Measurements from ENCODE around the gene FICD. TPM values are rescaled to one million over a fixed set of nuclear protein-coding genes. Genes with fewer than 3 reads are reported as not detected.
"Not testable (repeated sequence)": the region's sequence is repeated elsewhere in the genome, so short reads cannot be mapped to it uniquely, and the experiment has no call there.

The FICD gene
- polyA plus RNA-seq, 3 donors, result 1.3 to 6.3 (median 3.1) TPM

DNA sequence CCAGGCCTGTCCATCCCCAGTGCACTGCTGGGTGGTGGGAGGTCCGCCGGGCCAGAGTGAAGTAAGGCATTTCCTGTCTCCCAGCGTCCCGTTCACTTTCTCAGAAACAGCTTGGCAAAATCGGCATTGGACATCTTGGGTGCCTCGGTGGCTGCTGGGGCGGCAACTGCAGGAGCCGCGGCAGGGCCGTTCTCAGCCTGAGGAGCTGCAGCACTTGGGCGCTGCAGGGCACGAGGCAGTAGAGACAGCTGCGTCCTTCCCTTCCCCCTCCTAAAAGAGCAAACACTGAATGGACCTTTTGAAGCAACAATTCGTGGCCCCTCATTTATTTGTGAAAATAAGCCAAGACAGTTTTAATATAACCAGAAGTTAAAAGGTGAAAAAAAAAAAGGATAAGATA, 8.3 kb downstream of the FICD start:
- WGBS, 3 donors, result 83 to 91% (median 90%) methylated on average over 14 of the region's 14 CpGs
- no peak overlapping the region for H3K27ac ChIP-seq (ENCODE audit: low read depth, low read length)

- no peak overlapping the region for H3K27ac ChIP-seq (ENCODE audit: low read depth, low read length)
- WGBS, 3 donors, result 90 to 92% (median 91%) methylated on average over 5 of the region's 5 CpGs
Observed at GRCh38 chr12:108525681-108526080, 10.6 kb downstream of the FICD start.

DNA sequence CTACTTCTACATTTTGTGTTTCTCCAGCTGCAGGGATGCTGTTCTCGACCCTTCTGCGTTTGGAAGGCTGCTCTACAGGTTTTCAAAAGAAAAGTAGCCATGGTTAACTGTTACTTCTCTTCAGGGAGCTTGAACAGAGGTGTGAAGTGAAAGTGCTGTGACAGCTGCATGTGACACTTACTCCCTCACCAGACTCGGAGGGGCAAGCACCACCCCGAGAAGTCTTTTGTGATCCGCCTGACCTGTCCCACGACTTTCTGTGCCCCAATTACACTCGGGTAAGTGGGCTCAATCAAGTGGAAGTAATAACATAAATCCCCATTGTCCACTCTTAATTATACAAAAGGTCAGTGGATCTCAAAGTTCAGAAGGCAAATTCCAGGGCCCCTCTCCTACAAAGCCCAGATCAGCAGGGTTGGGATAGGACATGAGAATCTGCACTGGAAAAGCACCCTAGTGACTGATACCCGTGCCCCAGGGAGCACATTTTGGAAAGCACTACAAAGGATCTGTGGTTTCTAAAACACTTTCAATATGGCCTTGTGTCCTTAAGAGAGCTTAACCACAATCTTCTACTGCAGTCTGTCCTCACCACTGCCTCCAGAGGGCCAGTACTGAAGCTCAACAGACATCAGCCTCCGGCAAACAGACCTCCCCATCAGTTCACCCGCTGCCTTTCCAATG, 11.5 kb downstream of the FICD start:
- H3K27ac ChIP-seq (ENCODE audit: low read depth, low read length), result no peak overlapping the region
- WGBS, 3 donors, result 74 to 80% (median 80%) methylated on average over 10 of the region's 10 CpGs

DNA sequence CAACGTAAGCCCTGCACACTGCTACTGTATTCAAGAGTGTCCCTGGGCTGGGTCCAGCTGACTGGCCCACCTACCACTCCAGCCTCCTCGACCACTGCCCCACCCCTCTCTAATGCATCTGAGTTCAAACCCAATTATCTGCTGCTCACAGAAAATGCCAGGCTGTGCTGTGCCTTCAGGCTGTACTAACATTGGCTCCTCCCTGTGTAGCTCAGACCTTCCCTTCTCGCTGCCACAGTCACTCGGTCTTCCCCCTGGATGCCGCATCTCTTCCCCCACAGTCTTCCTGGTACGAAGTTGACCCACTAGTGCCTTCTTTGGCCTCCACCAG, 12.1 kb downstream of the FICD start:
- WGBS, 3 donors, result 89 to 91% (median 90%) methylated on average over 6 of the region's 6 CpGs
- no peak overlapping the region for H3K27ac ChIP-seq (ENCODE audit: low read depth, low read length)

GRCh38 chr12:108530161-108530560, 15.1 kb downstream of the FICD start:
- 89 to 93% (median 89%) methylated on average over 9 of the region's 9 CpGs for WGBS, 3 donors

GRCh38 chr12:108531929-108532848, 17.1 kb downstream of the FICD start:
- no peak overlapping the region for H3K27ac ChIP-seq (ENCODE audit: low read depth, low read length)
- 93 to 94% (median 94%) methylated on average over 15 of the region's 15 CpGs for WGBS, 3 donors

More at GRCh38 chr12:108530161-108530560, 15.1 kb downstream of the FICD start:
- H3K27ac ChIP-seq (ENCODE audit: low read depth, low read length), result no peak overlapping the region

DNA sequence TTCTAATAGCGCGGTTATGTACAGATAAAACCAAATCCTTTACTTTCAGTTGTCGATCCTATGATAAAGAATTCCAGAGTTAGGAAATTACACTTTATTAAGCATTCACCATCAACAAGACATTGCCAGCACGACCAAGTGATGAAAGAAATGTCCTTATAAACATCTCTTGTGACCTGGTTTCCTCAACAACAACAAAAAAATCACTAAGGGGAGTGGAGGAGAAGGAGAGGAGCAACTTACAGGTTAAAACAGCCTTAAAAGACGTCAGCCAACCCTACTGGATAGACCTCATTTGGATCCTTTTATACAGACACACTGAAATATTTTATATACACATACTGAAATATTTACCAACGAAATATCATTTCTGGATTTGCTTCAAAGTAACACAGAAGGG, 23.1 kb downstream of the FICD start:
- 67 to 78% (median 78%) methylated on average over 6 of the region's 6 CpGs for WGBS, 3 donors
- no peak overlapping the region for H3K27ac ChIP-seq (ENCODE audit: low read depth, low read length)

GRCh38 chr12:108538616-108539195, 23.6 kb downstream of the FICD start:
- H3K27ac ChIP-seq (ENCODE audit: low read depth, low read length), result no peak overlapping the region
- WGBS, 3 donors, result 92 to 95% (median 94%) methylated on average over 10 of the region's 10 CpGs

- no peak overlapping the region for H3K27ac ChIP-seq (ENCODE audit: low read depth, low read length)
- WGBS, 3 donors, result 92 to 97% (median 94%) methylated on average over 4 of the region's 4 CpGs
Observed at GRCh38 chr12:108542320-108542719, 27.2 kb downstream of the FICD start.

- WGBS, 3 donors, result 90 to 95% (median 93%) methylated on average over 3 of the region's 3 CpGs
- H3K27ac ChIP-seq (ENCODE audit: low read depth, low read length), result no peak overlapping the region
Observed at GRCh38 chr12:108543652-108544051, 28.6 kb downstream of the FICD start.

DNA sequence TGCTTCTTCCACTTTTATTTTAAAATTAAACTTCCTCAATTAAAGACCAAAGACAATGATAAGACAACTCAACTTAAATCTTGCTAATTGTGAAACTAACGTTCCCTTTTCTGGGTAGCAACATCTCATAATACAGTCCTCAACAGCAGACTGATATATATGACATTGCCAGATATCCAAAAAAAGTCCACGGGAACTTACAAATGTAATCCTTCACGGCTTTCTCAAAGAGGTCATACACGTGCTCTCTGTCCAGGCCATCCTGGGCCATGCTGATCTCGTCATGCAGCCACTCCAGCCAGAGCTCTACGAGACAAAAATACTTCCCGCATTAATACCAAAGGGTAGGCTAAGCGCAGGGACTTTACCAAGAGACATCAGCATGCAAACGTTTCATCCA, 32.6 kb downstream of the FICD start:
- no peak overlapping the region for H3K27ac ChIP-seq (ENCODE audit: low read depth, low read length)
- WGBS, 3 donors, result 67 to 83% (median 71%) methylated on average over 9 of the region's 9 CpGs

GRCh38 chr12:108548954-108549521, 34.0 kb downstream of the FICD start:
- 67 to 72% (median 70%) methylated on average over 7 of the region's 7 CpGs for WGBS, 3 donors
- H3K27ac ChIP-seq (ENCODE audit: low read depth, low read length), result no peak overlapping the region

GRCh38 chr12:108551535-108551934, 36.5 kb downstream of the FICD start:
- WGBS, 3 donors, result 67 to 83% (median 75%) methylated on average over 5 of the region's 5 CpGs

DNA sequence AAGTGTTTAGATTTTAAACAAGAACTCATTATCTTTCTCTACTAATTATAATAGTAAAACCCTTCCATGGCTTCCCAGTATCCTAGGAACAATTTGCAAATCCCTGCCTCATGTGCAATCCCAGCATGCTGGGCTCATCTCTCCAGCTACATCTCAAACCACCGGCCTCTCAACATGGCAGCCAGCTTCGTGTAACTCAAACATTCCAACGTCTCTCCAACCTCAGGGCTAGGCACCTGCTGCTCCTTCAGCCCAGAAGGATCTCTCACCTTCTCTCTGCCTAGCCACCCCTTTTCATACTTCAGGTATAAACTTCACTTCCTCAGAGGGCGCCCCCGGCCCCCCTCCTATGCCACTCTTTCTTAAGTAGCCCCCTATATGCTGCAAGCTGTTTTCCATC, 38.7 kb downstream of the FICD start:
- WGBS, 3 donors, result 92 to 95% (median 92%) methylated on average over 5 of the region's 5 CpGs
- H3K27ac ChIP-seq (ENCODE audit: low read depth, low read length), result no peak overlapping the region

More at GRCh38 chr12:108551535-108551934, 36.5 kb downstream of the FICD start:
- H3K27ac ChIP-seq (ENCODE audit: low read depth, low read length), result no peak overlapping the region

DNA sequence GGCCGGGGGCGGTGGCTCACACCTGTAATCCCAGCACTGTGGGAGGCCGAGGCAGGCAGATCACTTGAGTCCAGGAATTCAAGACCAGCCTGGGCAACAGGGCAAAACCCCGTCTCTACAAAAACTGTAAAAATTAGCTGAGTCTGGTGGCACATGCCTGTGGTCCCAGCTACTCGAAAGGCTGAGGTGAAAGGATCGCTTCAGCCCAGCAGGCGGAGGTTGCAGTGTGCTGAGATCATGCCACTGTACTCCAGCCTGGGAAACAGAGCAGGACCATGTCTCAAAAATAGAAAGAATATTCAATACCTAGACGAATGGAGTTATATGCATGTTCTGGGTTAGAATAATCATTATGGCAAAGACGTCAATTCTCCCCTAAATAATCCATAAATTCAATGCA, 40.3 kb downstream of the FICD start:
- WGBS, 3 donors, result 89 to 94% (median 92%) methylated on average over 9 of the region's 9 CpGs

DNA sequence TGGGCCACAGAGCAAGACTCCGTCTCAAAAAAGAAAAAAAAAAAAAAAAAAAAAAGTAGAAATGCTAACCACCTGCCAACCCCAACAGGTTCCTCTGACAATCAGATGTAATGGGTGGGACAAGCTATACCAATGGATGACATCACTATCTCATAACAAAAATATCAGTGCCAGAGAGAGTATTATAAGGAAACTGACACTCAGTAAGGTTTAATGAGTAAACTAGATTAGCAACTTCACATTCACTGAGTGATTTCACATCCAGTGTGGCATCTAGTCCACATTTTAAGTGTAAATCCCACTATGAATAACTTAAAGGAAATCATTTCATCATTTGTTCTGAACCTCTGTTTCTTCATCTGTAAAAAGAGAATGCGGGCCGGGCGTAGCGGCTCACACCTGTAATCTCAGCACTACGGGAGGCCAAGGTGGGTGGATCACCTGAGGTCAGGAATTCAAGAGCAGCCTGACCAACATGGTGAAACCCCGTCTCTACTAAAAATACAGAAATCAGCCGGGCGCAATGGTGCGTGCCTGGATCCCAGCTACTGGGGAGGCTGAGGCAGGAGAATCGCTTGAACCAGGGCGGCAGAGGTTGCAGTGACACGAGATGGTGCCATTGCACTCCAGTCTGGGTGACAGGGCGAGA, 44.1 kb downstream of the FICD start:
- H3K27ac ChIP-seq (ENCODE audit: low read depth, low read length), result no peak overlapping the region
- 75 to 85% (median 79%) methylated on average over 13 to 14 of the region's 14 CpGs for WGBS, 3 donors

More for the DNA sequence above, 40.3 kb downstream of the FICD start:
- not testable (repeated sequence) for H3K27ac ChIP-seq (ENCODE audit: low read depth, low read length)

- WGBS, 3 donors, result 49 to 64% (median 54%) methylated on average over 3 of the region's 3 CpGs
- no peak overlapping the region for H3K27ac ChIP-seq (ENCODE audit: low read depth, low read length)
Observed at GRCh38 chr12:108559748-108560147, 44.7 kb downstream of the FICD start.

GRCh38 chr12:108560321-108560721, 45.2 kb downstream of the FICD start:
- WGBS, 3 donors, result 1 to 2% (median 1%) methylated on average over 12 of the region's 12 CpGs
- H3K27ac ChIP-seq (ENCODE audit: low read depth, low read length), result no peak overlapping the region

Data from adipose tissue (tissue), 3 donors.